Tibial artery (tissue), 4 donors: ENCODE data around the gene CHST8.

Experiments used
- DNase-seq, 2 donors: peaks; one replicate each; pipeline ENCODE4 v3.0.0-alpha.2; 2019
- H3K27ac ChIP-seq, 2 donors: fragments of 200-600 bp; sonication (generic) in 1 of 2; 1 replicate in 1 of 2; 2 replicates in 1 of 2; pipeline ENCODE4 v1.5.1; 2018 to 2019; ENCODE audit warnings: mild to moderate bottlenecking in 1 of 2
- H3K27me3 ChIP-seq, 2 donors: fragments of 200-600 bp; sonication (generic) in 1 of 2; one replicate each; pipeline versions ENCODE4 v1.5.1 to v1.6.0; 2016 to 2019
- H3K36me3 ChIP-seq, 3 donors: fragments of 200-600 bp; sonication (generic) in 2 of 3; one replicate each; pipeline ENCODE4 v1.5.1; 2016 to 2019; ENCODE audit warnings: mild to moderate bottlenecking in 2 of 3
- H3K4me1 ChIP-seq, 4 donors: fragments of 200-600 bp; sonication (generic) in 2 of 4; 1 replicate in 3 of 4; 2 replicates in 1 of 4; pipeline ENCODE4 v1.5.1; 2016 to 2019
- H3K4me3 ChIP-seq, 2 donors: fragments of 200-600 bp; sonication (generic) in 1 of 2; 1 replicate in 1 of 2; 2 replicates in 1 of 2; pipeline ENCODE4 v1.5.1; 2018 to 2019; ENCODE audit warnings: mild to moderate bottlenecking in 2 of 2
- H3K9me3 ChIP-seq, 3 donors: fragments of 200-600 bp; sonication (generic) in 1 of 3; one replicate each; pipeline ENCODE4 v1.5.1; 2016 to 2019
- intact Hi-C: fragments of 100-400 bp; cut with DNase I; formaldehyde crosslinking; loops from one replicate; pipeline ENCODE4 v1.15.0; 2023; ENCODE audit warnings: low total_unique reads
- TF ChIP-seq, protein P1 (sequence below), 2 experiments: fragments of 200-600 bp in 1 of 2; fragments of 450-650 bp in 1 of 2; IDR thresholded peaks; one replicate each; pipeline ENCODE4 v1.5.1; 2017 to 2019; ENCODE audit warnings: antibody characterized with exemption in 2 of 2, mild to moderate bottlenecking in 1 of 2, moderate library complexity in 1 of 2

CHST8 gene

DNA sequence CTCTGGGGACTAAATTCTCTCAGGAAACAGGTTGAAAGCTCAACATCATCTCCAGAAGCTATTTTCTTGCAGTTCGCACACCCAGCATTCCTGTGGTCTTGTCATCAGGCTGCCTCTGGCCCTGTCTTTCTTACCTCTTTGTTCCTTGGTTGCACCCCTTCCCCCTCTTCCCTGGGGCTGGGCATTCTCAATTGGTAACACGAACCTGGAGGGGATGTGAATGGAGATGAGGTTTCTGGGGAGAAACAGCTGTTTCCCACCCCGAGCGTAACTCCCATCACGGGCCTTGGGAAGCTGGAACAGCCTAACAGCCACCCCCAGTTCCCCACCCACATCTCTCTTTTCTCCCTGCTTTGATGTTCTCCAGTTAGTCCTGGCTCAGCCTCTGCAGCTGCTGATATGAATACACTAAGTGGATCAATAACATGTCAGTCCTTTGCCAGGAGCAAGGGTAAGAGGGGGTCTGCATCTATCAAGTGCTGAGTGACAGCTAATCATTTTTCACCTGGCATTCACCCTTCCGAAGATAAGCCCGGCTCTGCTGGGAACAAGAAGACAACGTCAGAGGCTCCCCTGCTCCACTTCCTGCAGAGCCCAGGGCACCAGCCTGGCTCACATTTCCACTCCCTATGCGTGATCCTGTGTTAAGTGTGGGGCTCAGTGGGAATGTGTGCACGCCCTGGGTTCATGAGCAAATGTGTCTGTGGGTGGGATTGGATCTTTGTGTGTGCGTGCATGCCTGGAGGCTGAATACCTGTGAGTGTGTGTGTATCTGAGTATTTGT is 100.9 kb downstream of the CHST8 start:
- H3K27me3 ChIP-seq: peaks cover 0 to 23% of the 10 kb centered on the region in 2 donors

GRCh38 chr19:33723512-33723911 is 101.8 kb downstream of the CHST8 start:
- TF ChIP-seq, protein P1, sequence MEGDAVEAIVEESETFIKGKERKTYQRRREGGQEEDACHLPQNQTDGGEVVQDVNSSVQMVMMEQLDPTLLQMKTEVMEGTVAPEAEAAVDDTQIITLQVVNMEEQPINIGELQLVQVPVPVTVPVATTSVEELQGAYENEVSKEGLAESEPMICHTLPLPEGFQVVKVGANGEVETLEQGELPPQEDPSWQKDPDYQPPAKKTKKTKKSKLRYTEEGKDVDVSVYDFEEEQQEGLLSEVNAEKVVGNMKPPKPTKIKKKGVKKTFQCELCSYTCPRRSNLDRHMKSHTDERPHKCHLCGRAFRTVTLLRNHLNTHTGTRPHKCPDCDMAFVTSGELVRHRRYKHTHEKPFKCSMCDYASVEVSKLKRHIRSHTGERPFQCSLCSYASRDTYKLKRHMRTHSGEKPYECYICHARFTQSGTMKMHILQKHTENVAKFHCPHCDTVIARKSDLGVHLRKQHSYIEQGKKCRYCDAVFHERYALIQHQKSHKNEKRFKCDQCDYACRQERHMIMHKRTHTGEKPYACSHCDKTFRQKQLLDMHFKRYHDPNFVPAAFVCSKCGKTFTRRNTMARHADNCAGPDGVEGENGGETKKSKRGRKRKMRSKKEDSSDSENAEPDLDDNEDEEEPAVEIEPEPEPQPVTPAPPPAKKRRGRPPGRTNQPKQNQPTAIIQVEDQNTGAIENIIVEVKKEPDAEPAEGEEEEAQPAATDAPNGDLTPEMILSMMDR (IDR thresholded peaks at IDR 0.05): no peak
- H3K4me1 ChIP-seq: no peaks in the 10 kb centered on the region
- peaks cover 0 to 31% of the 10 kb centered on the region in 2 donors for H3K27me3 ChIP-seq
- H3K36me3 ChIP-seq: no peaks in the 10 kb centered on the region
- no peak overlapping the region for H3K4me3 ChIP-seq
- DNase-seq: no peak
- intact Hi-C loops: no loop called here
- H3K9me3 ChIP-seq: no peaks in the 10 kb centered on the region
- H3K27ac ChIP-seq: no peak overlapping the region

More for the DNA sequence above, 100.9 kb downstream of the CHST8 start:
- no peak for DNase-seq
- Histone ChIP-seq H3K36me3 (no peaks in the 10 kb centered on the region), H3K9me3 (no peaks in the 10 kb centered on the region), H3K4me1 (no peaks in the 10 kb centered on the region), H3K4me3 (no peak overlapping the region), H3K27ac (no peak overlapping the region)
- TF ChIP-seq, protein P1 (IDR thresholded peaks at IDR 0.05): no peak
- intact Hi-C loops: no loop called here

DNA sequence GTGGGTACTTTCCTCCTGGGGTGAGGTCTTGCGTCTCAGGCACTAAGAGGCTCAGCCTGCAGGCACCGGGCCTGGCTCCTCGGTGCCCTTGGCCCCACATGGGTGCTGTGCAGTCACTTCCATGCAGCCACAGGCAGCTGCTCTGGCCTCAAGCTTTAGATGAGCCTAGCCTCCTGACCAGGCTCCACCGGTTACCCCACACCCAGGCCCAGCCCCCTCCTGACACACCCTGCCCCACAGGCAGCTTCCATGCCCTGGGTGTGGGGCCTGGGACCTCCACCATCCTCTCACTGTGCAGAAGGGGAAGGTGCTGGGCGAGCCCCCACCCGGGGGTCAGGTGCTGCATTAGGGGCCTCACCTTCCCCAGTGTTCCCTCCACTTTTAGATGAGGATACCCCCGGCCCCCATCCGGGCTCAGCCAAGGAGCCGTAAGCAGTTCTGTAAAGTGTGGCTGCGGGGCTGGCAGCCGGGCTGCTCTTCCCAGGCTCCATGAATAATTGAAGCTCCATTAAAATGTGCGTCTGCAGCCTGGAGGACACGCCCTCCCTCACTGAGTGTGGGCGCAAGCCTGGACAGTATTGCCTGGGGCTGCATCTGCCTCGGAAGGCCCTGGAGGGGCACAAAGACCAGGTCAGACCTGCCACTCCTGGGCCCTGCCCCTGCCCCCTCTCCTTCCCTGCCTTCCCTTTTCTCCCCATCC is 102.4 kb downstream of the CHST8 start:
- Histone ChIP-seq H3K4me1 (no peaks in the 10 kb centered on the region), H3K36me3 (no peaks in the 10 kb centered on the region), H3K9me3 (peaks cover 0 to 4% (median 0%) of the 10 kb centered on the region in 3 donors), H3K27ac (no peak overlapping the region), H3K27me3 (peaks cover 0 to 35% of the 10 kb centered on the region in 2 donors), H3K4me3 (no peak overlapping the region)
- intact Hi-C loops: no loop called here
- TF ChIP-seq, protein P1 (IDR thresholded peaks at IDR 0.05): no peak
- no peak for DNase-seq

GRCh38 chr19:33724721-33725060 is 102.9 kb downstream of the CHST8 start:
- no peaks in the 10 kb centered on the region for H3K36me3 ChIP-seq
- no peak for DNase-seq
- no peaks in the 10 kb centered on the region for H3K4me1 ChIP-seq
- H3K4me3 ChIP-seq: no peak overlapping the region
- H3K27me3 ChIP-seq: peaks cover 0 to 41% of the 10 kb centered on the region in 2 donors
- TF ChIP-seq, protein P1 (IDR thresholded peaks at IDR 0.05): no peak
- intact Hi-C loops: no loop called here
- H3K27ac ChIP-seq: no peak overlapping the region
- H3K9me3 ChIP-seq: peaks cover 0 to 7% (median 0%) of the 10 kb centered on the region in 3 donors

- Histone ChIP-seq H3K9me3 (peaks cover 0 to 7% (median 0%) of the 10 kb centered on the region in 3 donors), H3K4me3 (no peak overlapping the region), H3K27me3 (peaks cover 0 to 41% of the 10 kb centered on the region in 2 donors), H3K27ac (no peak overlapping the region), H3K4me1 (no peaks in the 10 kb centered on the region), H3K36me3 (no peaks in the 10 kb centered on the region)
- DNase-seq: no peak
- TF ChIP-seq, protein P1 (IDR thresholded peaks at IDR 0.05): no peak
- intact Hi-C loops: no loop called here
Observed at GRCh38 chr19:33725567-33725966, 103.8 kb downstream of the CHST8 start.
